GM19395 (cell line): ENCODE measurements around the gene BMI1.
"Not testable (repeated sequence)": the region's sequence is repeated elsewhere in the genome, so short reads cannot be mapped to it uniquely, and the experiment has no call there.

Experiments
- ATAC-seq: cut with Tn5 transposase; IDR thresholded peaks from one replicate; pipeline ENCODE4 v1.9.1; 2021; ENCODE audit warnings: mild to moderate bottlenecking, moderate library complexity; ENCODE audit not compliant: unreplicated experiment

BMI1 gene

GRCh38 chr10:22320591-22321155, at the start of gene BMI1:
BMI1 (plus strand) TSS chr10:22321099; CDS start chr10:22326450, 5,351 bp downstream.
- no peak for ATAC-seq

- ATAC-seq, result no peak
Measured at GRCh38 chr10:22271786-22272185, 49.1 kb upstream of the BMI1 start.

- no peak for ATAC-seq
Measured at GRCh38 chr10:22278441-22278782, 42.5 kb upstream of the BMI1 start.

GRCh38 chr10:22280078-22280477, 40.8 kb upstream of the BMI1 start:
- no peak for ATAC-seq

GRCh38 chr10:22285130-22285529, 35.8 kb upstream of the BMI1 start:
- ATAC-seq, result no peak

GRCh38 chr10:22293747-22294404, 27.0 kb upstream of the BMI1 start:
- ATAC-seq, result no peak

- no peak for ATAC-seq
Measured at GRCh38 chr10:22294694-22295093, 26.2 kb upstream of the BMI1 start.

- no peak for ATAC-seq
Measured at GRCh38 chr10:22301193-22301592, 19.7 kb upstream of the BMI1 start.

GRCh38 chr10:22303461-22303860, 17.4 kb upstream of the BMI1 start:
- ATAC-seq, result no peak

- ATAC-seq, result no peak
Measured at GRCh38 chr10:22305721-22306120, 15.2 kb upstream of the BMI1 start.

GRCh38 chr10:22308390-22308789, 12.5 kb upstream of the BMI1 start:
- peak; percentile 95 for ATAC-seq

GRCh38 chr10:22309180-22310000, 11.5 kb upstream of the BMI1 start:
- no peak for ATAC-seq

GRCh38 chr10:22310012-22310411, 10.9 kb upstream of the BMI1 start:
- ATAC-seq, result not testable (repeated sequence)

- no peak for ATAC-seq
Measured at GRCh38 chr10:22310928-22311327, 10.0 kb upstream of the BMI1 start.

- no peak for ATAC-seq
Measured at GRCh38 chr10:22314852-22315251, 6.0 kb upstream of the BMI1 start.

GRCh38 chr10:22315455-22316285, 5.2 kb upstream of the BMI1 start:
- ATAC-seq, result peak; percentile 38

- peak; percentile 64 for ATAC-seq
Measured at GRCh38 chr10:22316286-22317075, 4.4 kb upstream of the BMI1 start, which contains the start of gene COMMD3. COMMD3 (plus strand) TSS chr10:22316388; CDS start chr10:22316418, 30 bp downstream.

GRCh38 chr10:22317076-22317370, 3.9 kb upstream of the BMI1 start:
- ATAC-seq, result peak; percentile 36

GRCh38 chr10:22317771-22318565, 2.9 kb upstream of the BMI1 start:
- no peak for ATAC-seq

GRCh38 chr10:22318772-22319171, 2.1 kb upstream of the BMI1 start:
- ATAC-seq, result no peak
